ENCODE results near the gene DERA.

- TF ChIP-seq CTCF (IDR thresholded peaks at IDR 0.05; ENCODE audit: poor library complexity) (no peak), EZH2 (IDR thresholded peaks at IDR 0.05; ENCODE audit: borderline replicate concordance) (no peak), EZH2phosphoT487 (IDR thresholded peaks at IDR 0.05; ENCODE audit: low read depth, severe bottlenecking, unreplicated experiment) (no peak)
Measured at GRCh38 chr12:16075887-16076286, 164.8 kb downstream of the DERA start.

Data from hepatocyte (in vitro differentiated cells).